ENCODE measurements around the gene TSSC4. TPM values are rescaled to one million over a fixed set of nuclear protein-coding genes. Genes with fewer than 3 reads are reported as not detected.

The TSSC4 gene
- total RNA-seq, 1 donor from 2014 or later: 63.2 TPM

DNA sequence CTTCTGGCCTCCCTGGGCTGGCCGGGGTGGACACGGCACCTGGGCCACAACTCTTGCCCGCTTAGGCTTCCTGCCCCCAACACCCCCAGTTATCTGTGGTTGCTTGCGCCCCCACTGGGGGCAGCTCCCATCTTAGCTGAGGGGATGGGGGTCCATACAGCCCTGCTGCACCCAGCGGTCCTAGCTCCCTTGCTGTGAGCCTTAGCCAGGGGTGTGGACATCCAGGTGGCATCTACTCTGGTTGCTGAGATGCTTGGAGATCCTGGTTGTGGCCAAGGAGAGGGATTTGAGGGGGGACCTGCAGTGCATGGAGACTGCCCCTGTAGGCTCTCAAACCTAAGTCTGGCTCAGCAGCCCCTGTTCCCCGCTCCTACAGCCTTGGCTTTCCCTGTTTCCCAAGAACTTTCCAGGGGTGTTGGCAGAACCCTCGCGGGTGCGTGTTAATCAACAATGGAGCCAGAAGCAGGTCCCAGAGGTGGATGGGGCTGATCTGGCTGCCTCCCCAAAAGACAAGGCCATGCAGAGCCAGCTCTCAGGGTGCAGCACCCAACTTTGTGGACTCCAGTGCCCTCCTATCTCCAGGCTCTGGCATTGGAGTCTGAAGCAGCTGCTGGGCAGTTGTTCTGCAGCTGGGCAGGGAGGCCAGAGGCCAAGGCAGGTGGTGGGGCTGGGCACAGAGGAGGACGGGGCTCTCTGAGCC, 47.6 kb downstream of the TSSC4 start:
- DNase-seq (ENCODE audit: low read depth, low spot score): no peak

DNA sequence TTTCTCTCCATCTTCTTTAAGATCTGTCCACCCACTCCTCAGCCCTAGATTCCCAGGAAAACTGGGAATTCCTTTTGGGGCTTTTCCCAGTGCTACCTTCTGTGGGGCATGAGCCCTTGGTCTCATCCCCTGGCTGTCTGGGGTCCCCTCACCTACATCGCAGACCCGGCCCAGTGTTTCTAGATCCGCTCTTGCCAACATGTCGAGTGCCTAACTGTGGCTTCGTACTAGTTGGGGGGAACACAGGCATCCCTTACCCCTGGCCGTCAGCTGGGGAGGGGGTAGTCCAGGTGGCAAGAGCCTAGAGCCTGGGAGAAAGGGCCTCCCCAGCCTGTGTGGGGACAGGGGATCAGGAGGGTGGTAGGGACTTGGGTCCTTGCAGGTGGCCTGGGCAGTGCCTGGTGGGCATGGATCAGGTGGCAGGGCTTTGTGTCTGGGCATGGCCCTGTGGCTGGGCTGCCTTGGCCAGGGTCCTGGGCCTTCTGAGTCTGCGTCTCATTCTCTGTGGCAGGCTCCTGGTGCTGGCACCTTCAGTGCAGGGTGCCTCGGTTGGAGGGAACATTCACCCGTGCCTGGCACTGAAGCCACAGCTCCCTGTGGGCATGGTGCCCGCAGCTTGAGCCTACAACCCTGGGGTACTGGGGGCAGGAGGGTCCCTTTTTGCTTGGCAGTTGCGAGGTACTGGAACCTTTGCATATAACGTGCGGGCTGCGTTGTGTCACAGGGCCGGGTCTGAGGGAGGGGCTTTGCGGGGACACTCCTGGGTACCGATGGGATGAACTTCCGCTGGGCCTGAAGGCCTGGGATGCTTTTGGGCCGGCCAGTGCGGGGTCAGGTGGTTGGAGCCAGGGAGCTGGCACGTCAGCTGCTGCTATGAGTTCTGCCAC, 48.4 kb downstream of the TSSC4 start:
- no peak for DNase-seq (ENCODE audit: low read depth, low spot score)

- no peak for DNase-seq (ENCODE audit: low read depth, low spot score)
Measured at GRCh38 chr11:2449548-2450320, 49.2 kb downstream of the TSSC4 start.

- DNase-seq (ENCODE audit: low read depth, low spot score): no peak
Measured at GRCh38 chr11:2450321-2451041, 49.9 kb downstream of the TSSC4 start.

DNA sequence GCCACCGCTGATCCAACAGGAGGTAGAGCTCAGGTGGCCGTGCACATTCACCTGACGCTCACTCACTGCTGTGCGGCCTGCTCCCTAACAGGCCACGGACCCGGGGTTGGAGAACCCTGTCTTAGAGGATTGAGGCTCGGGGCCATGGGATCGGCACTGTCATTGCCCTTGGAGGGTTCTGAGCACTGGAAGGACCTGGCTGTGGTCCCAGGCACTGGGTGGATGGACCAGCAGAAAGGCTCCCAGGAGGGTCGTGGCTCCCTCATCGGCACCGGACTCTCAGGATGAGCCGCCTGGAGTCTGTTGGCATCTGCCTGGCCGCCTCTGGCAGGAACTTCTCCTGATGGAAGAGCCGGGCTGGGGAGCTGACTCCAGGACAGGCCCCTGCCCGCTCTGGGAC, 50.8 kb downstream of the TSSC4 start:
- DNase-seq (ENCODE audit: low read depth, low spot score): no peak

DNA sequence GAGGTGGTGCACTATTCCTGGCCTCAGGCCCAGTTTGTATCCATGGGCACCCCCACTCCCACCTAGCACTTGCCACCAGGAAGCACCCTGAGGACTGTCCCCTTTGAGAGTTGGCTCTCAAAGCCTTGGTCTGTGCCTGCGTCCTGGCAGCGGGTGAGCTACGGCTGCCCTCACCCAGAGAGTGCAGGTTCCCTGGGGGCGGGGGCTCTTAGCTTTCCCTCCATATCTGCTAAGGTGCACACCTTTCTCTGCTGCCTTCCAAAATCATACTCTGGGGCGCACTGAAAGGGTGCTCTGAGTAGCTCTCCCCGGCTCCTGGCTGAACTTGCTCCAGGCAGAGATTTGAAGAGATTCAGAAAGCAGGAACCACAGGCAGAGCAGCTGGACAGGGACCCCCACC, 51.4 kb downstream of the TSSC4 start:
- DNase-seq (ENCODE audit: low read depth, low spot score): no peak

- DNase-seq (ENCODE audit: low read depth, low spot score): no peak
Measured at GRCh38 chr11:2452321-2453012, 51.9 kb downstream of the TSSC4 start.

GRCh38 chr11:2453436-2453835, 52.9 kb downstream of the TSSC4 start:
- DNase-seq (ENCODE audit: low read depth, low spot score): no peak

Other genes with a start within 250 kb of the TSSC4 start
- not detected in 2 replicates for gene INS, start 239.5 kb upstream of the TSSC4 start, total RNA-seq
- gene TH, start 228.9 kb upstream of the TSSC4 start, total RNA-seq: not detected in 2 replicates
- not detected in 2 replicates for gene ASCL2, start 130.2 kb upstream of the TSSC4 start, total RNA-seq
- gene C11orf21, start 98.8 kb upstream of the TSSC4 start, total RNA-seq: not detected in 2 replicates
- gene TSPAN32, start 98.7 kb upstream of the TSSC4 start, total RNA-seq: not detected in 2 replicates
- gene CD81, start 23.4 kb upstream of the TSSC4 start, total RNA-seq: 176 and 197 TPM in 2 replicates
- gene TRPM5, start 43.8 kb downstream of the TSSC4 start, total RNA-seq: not detected in 2 replicates
- gene KCNQ1, start 44.3 kb downstream of the TSSC4 start, total RNA-seq: 0.04 and 0.07 TPM in 2 replicates